Stimulated activated CD4-positive, alpha-beta T cell treated with anti-CD3 and anti-CD28 coated beads, Interleukin-4, amount 100 ng/mL, for 48 hours (primary cell): ENCODE results near the gene CHRNA4.
"Not testable (repeated sequence)": the region's sequence is repeated elsewhere in the genome, so short reads cannot be mapped to it uniquely, and the experiment has no call there.

Experiments used
- DNase-seq, 2 donors: peaks; one replicate each; pipeline ENCODE4 v3.0.0-alpha.2; 2020; ENCODE audit warnings: low read depth in 2 of 2

The CHRNA4 gene

GRCh38 chr20:63350196-63350595, 11.0 kb downstream of the CHRNA4 start:
- DNase-seq = no peak

- no peak for DNase-seq
Observed at GRCh38 chr20:63349516-63349895, 11.6 kb downstream of the CHRNA4 start.

GRCh38 chr20:63348828-63349515, 12.2 kb downstream of the CHRNA4 start:
- DNase-seq = no peak

- no peak for DNase-seq
Observed at GRCh38 chr20:63347950-63348827, 13.0 kb downstream of the CHRNA4 start.

GRCh38 chr20:63347081-63347741, 13.9 kb downstream of the CHRNA4 start:
- DNase-seq = no peak

GRCh38 chr20:63346131-63347080, 14.7 kb downstream of the CHRNA4 start:
- DNase-seq = no peak

- DNase-seq = no peak
Observed at GRCh38 chr20:63345328-63346100, 15.6 kb downstream of the CHRNA4 start.

GRCh38 chr20:63344616-63345327, 16.4 kb downstream of the CHRNA4 start:
- no peak for DNase-seq

- no peak for DNase-seq
Observed at GRCh38 chr20:63343460-63344445, 17.4 kb downstream of the CHRNA4 start.

- DNase-seq = no peak
Observed at GRCh38 chr20:63342561-63343459, 18.3 kb downstream of the CHRNA4 start.

GRCh38 chr20:63340158-63340688, 20.9 kb downstream of the CHRNA4 start:
- not testable (repeated sequence) for DNase-seq

GRCh38 chr20:63339154-63340094, 21.7 kb downstream of the CHRNA4 start:
- DNase-seq = not testable (repeated sequence)

- DNase-seq = no peak
Observed at GRCh38 chr20:63337786-63338420, 23.2 kb downstream of the CHRNA4 start.

GRCh38 chr20:63336232-63336752, 24.9 kb downstream of the CHRNA4 start:
- DNase-seq = no peak

- DNase-seq = no peak
Observed at GRCh38 chr20:63335711-63336110, 25.4 kb downstream of the CHRNA4 start.
